GM19372 (cell line): ENCODE measurements around the gene VPS13A.
"Not testable (repeated sequence)": the region's sequence is repeated elsewhere in the genome, so short reads cannot be mapped to it uniquely, and the experiment has no call there.

Experiments used
- ATAC-seq: cut with Tn5 transposase; IDR thresholded peaks from one replicate; pipeline ENCODE4 v1.9.1; 2021; ENCODE audit warnings: mild to moderate bottlenecking, low read depth, moderate library complexity; ENCODE audit not compliant: unreplicated experiment

The VPS13A gene

GRCh38 chr9:77180056-77180455 lies 2.7 kb downstream of the VPS13A start:
- no peak for ATAC-seq

DNA sequence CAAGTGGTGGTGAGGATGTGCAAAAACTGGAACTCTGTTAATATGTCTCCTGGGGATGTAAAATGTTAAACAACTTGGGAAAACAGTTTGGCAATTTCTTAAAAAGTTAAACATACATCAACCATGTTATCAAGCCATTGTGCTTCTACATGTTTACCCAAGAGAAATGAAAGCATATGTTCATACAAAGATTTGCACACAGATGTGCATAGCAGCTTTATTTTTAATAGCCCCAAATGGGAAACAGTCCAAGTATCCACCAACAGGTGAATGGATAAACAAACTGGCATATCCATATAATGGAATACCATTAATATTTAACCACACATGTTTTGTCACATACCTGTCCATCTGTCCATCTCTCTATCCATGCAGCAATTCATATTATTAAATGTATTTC lies 6.2 kb downstream of the VPS13A start:
- no peak for ATAC-seq

DNA sequence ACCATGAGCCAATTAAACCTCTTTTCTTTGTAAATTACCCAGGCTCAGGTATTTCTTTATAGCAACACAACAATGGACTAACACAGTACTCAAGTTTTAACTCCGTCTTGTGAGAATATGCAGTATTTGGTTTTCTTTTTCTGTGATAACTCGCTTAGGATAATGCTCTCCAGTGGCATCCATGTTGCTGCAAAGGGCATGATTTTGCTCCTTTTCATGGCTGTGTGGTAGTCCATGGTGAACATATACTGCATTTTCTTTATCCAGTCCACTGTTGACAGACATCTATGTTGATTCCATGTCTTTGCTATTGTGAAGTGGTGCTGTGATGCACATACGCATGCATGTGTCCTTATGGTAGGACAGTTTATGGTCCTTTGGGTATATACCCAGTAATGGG lies 10.9 kb downstream of the VPS13A start:
- ATAC-seq, result no peak

DNA sequence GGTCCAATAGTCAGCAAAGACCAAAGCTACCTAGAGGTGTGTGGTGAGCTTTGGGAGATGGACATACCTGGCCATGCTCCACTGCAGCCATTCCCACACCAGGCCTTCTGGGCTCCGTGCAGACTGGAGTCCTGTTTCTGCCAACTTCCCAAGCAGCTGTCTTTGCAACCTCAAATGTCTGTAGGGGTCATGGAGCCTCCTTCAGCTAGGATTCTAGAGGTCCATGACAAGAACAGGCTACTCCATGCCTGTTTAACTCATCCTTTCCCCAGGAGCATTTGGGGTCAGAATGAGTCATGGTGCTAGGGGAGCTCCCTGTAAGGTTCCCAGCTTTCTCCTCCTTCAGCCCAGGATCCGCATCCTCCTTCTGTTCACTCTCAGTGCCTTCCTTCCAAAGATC lies 17.1 kb downstream of the VPS13A start:
- ATAC-seq, result no peak

- ATAC-seq, result no peak
These were observed 32.8 kb downstream of the VPS13A start for GRCh38 chr9:77210116-77210515.

- ATAC-seq, result no peak
These were observed 34.2 kb downstream of the VPS13A start for GRCh38 chr9:77211561-77211960.

DNA sequence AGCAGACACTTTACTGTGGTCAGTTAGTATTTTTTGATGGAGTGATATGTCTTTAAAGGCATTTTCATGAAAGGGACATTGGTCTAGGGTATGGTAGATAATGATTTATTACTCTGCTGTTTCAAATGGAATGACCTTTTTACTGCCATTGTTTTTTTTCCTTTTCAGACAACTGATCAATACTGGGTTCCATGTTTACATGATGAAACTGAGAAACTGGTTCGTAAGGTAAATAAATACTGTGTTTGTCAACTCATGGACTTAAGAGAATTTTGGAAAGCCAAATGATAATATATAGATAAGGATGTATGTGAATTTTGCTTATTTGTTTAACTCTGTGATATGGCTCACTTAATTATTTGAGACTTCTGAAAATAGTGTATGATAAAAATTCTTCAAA lies 35.5 kb downstream of the VPS13A start:
- no peak for ATAC-seq

GRCh38 chr9:77215874-77216273 lies 38.5 kb downstream of the VPS13A start:
- ATAC-seq, result no peak

- no peak for ATAC-seq
These were observed 41.3 kb downstream of the VPS13A start for GRCh38 chr9:77218612-77219011.

DNA sequence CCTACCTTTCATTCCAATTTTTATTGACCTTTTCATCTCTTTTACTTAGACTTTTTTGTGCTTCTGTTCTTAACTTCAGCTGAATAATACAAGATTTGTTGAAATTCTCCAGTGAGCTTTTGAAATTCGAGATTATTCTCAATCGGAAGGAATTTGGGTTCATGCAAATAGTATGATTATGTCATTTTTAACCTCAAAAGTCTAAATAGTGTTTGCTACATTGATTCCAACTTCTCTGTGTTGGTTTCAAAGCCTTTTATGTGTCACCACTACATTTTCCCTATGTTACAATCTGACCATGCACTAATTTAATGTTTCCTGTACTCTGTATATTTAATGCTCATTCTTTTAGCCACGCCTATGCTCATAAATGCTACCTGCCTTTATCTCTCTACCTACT lies 44.1 kb downstream of the VPS13A start:
- no peak for ATAC-seq

GRCh38 chr9:77224746-77225312 lies 47.5 kb downstream of the VPS13A start:
- no peak for ATAC-seq

DNA sequence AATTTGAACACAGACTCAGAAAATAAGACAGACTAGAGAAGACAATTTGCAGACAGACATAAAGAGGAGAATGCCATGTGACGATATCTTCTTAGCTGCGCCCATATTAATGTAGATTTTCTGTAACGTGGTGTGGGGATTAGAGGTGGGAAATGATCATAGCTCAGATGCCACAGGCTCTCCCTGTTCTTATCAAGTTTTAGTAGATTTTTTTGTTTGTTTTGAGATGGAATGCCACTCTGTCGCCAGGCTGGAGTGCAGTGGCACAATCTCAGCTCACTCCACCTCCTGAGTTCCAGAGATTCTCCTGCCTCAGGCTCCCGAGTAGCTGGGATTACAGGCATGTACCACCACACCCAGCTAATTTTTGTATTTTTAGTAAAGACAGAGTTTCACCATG lies 59.4 kb downstream of the VPS13A start:
- ATAC-seq, result no peak

- no peak for ATAC-seq
These were observed 60.6 kb downstream of the VPS13A start for GRCh38 chr9:77237896-77238295.

DNA sequence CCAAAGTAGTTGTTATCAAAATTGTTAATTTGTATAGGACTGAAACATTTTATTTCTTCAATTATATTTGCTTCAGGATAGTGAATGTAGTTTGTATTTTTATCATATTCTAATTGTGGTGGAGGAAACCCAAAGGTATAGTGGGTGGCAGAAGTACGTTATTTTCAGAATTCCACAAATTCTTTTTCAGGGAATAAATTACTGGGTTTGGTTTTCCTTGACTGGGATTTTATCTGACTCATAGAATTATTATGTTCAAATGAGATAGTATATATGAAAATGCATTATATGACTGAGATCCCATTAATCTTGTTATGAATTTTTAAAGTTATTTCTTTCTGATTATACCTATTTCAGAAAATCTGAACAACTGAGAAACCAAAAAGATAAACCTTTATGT lies 73.7 kb downstream of the VPS13A start:
- no peak for ATAC-seq

DNA sequence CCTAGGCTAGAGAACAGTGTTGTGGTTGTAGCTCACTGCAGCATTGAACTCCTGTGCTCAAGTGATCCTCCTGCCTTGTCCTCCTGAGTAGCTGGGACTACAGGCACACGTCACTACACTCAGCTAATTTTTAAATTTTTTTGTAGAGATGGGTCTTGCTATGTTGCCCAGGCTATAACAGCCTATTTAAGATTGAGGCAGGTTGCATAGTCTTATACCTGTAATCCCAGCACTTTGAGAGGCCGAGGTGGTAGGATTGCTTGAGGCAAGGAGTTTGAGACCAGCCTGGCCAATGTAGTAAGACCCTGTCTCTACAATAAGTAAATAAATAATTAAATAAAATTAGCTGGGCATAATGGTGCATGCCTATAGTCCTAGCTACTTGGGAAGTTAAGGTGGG lies 79.9 kb downstream of the VPS13A start:
- no peak for ATAC-seq

DNA sequence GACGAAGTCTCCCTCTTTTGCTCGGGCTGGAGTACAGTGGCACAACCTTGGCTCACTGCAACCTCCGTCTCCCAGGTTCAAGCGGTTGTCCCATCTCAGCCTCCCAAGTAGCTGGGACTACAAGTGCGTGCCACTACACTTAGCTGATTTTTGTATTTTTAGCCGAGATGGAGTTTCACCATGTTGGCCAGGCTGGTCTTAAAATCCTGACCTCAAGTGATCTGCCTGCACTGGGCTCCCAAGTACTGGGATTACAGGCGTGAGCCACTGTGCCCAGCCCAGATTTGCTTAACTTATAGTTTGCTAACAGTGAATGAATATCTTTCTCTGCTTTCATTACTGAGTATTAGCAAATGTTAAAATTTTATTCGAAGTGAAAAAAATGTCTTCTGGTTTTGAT lies 84.3 kb downstream of the VPS13A start:
- no peak for ATAC-seq

GRCh38 chr9:77267762-77268161 lies 90.4 kb downstream of the VPS13A start:
- ATAC-seq, result not testable (repeated sequence)

DNA sequence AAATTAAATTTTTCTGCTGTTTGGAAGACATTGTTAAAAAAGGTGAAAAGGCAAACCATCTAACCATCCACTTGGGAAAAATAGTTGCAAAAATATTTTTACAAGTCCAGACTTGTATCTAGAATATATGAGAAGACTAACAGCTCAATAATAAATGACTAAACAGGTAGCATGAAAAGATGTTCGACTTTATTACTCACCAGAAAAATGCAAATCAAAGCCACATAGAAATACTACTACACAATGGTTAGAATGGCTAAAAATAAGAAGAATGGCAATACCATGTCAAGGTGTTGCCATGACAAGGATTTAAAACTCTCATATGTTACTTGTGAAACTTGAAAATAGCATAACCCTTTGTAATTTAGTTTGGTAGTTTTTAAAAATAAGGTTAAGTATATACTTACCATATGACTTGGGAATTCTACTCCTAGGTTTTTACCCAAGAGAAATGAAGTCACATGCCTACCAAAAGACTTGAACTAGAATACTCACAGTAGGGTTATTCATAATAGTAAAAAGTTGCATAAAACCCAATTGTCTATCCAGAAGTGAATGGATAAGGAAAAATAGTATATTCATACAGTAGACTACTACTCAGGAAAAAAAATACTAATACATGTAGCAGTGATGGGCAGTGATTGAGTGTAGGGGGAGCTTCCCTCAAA lies 93.8 kb downstream of the VPS13A start:
- ATAC-seq, result no peak

DNA sequence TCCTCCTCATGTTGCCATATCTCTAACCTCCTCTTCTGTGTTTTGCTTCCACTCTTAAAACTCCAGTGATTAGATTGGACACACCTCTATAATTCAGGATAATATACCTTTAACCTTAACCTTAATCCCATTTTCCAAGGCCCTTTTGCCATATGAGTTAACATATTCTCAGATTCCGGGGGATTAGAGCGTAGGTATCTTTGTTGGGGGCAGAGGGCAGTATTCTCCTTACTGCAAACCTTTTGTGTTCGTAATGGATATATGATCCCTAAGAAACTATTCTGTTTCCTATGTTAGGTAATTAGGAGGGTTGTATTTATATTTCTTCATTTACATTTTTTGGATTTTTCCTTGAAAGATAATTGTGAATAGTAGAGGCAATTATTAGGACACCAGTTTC lies 99.5 kb downstream of the VPS13A start:
- ATAC-seq, result no peak

DNA sequence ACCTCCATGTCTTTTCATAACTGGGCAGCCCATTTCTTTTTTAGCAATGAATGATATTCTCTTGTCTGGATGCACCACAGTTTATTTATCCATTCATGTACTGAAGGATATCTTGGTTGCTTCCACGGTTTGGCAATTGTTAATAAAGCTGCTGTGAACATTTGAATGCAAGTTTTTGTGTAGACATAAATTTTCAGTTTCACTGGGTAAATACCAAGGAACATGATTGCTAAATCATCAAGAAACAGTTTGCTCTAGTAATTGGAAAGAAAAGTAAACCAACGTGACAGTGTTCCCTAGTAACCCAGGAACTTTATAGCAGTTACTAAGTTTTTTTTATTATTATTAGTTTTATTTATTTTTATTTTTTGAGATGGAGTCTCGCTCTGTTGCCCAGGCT lies 100.4 kb downstream of the VPS13A start:
- no peak for ATAC-seq

DNA sequence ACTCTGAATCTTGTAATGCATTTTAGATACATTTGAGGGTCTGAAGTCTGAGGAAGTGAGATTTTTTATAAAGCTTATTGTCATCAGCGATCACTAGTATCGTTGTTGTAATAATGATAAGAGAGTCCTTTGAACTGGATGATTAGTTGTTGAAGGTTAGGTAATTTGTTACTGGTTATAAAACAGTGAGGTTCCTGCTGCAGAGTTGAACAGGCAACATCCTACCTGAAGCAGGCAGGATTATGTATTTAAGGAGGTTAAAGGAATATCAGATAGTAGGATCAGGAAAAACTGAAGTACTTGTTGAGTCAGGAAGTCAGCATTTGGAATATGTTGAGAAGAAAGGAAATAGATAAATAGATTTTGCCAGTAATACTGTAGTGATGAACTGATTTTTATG lies 106.7 kb downstream of the VPS13A start:
- ATAC-seq, result no peak

DNA sequence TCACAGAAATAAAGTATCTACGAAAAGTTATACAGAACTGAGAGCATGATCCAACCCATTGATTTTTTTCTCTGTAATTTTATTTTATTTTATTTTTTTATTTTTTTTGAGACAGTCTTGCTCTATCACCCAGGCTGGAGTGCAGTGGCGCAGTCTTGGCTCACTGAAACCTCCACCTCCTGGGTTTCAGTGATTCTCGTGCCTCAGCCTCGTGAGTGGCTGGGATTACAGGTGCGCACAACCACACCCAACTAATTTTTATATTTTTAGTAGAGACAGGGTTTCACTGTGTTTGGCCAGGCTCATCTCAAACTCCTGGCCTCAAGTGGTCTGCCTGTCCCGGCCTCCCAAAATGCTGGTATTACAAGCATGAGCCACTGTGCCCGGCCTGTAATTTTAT lies 107.3 kb downstream of the VPS13A start:
- no peak for ATAC-seq

DNA sequence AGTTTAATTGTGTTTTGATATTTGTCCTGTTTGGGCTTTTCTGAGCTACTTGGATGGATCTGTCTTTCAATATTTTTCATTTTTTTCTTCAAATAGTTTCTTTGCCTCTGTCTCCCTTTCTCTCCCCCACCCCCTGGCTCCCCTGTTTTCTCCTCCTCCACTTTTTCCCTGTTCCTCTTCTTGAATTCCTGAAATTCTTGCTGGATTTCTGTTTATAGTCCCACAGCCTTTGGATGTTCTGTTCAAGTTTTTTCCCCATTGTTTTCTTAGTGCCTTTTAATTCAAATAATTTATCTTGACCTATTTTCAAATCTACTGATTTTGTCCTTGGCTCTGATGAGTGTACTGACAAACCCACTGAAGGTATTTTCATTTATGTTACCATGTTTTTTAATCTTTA lies 113.0 kb downstream of the VPS13A start:
- ATAC-seq, result no peak
